Astrocyte of the spinal cord (primary cell): ENCODE results near the gene SLC35F4.

Experiments
- DNase-seq: peaks from one replicate; pipeline ENCODE4 v3.0.0; 2011; ENCODE audit warnings: low read depth, low spot score
- H3K4me3 ChIP-seq: 2 replicates; pipeline ENCODE4 v1.5.1; 2011; ENCODE audit warnings: low read depth, mild to moderate bottlenecking, low read length, moderate library complexity
- in situ Hi-C: cut with HindIII; loops from 2 replicates; pipeline ENCODE4 v1.10.0; 2017; ENCODE audit warnings: low sequenced_read_pairs
- TF ChIP-seq, protein P1 (sequence below): IDR thresholded peaks from 2 replicates; pipeline ENCODE4 v1.5.1; 2012; ENCODE audit warnings: low read depth, mild to moderate bottlenecking, low read length, inconsistent platforms

The SLC35F4 gene

DNA sequence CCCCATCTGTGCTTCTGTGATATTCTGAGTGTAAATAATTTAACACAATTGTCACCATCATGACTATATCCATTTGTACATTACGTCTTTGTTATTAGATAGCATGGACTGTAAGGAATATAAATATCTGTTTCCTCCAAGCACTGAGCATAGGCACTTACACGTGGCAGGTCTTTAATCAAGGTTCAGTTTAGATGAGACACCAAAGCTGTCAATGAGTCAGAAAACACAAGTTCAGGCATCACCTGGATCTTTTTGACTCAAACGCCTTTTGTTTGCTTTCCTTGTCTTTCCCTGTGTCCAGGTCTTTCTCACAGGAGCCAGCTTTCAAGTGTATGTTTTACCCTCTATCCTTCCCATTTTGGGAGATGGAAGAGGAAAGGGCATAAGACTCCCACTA is 209.0 kb downstream of the SLC35F4 start:
- H3K4me3 ChIP-seq, result no peak overlapping the region
- TF ChIP-seq, protein P1, sequence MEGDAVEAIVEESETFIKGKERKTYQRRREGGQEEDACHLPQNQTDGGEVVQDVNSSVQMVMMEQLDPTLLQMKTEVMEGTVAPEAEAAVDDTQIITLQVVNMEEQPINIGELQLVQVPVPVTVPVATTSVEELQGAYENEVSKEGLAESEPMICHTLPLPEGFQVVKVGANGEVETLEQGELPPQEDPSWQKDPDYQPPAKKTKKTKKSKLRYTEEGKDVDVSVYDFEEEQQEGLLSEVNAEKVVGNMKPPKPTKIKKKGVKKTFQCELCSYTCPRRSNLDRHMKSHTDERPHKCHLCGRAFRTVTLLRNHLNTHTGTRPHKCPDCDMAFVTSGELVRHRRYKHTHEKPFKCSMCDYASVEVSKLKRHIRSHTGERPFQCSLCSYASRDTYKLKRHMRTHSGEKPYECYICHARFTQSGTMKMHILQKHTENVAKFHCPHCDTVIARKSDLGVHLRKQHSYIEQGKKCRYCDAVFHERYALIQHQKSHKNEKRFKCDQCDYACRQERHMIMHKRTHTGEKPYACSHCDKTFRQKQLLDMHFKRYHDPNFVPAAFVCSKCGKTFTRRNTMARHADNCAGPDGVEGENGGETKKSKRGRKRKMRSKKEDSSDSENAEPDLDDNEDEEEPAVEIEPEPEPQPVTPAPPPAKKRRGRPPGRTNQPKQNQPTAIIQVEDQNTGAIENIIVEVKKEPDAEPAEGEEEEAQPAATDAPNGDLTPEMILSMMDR, result no peak
- in situ Hi-C loops, result no loop called here
- DNase-seq, result no peak

DNA sequence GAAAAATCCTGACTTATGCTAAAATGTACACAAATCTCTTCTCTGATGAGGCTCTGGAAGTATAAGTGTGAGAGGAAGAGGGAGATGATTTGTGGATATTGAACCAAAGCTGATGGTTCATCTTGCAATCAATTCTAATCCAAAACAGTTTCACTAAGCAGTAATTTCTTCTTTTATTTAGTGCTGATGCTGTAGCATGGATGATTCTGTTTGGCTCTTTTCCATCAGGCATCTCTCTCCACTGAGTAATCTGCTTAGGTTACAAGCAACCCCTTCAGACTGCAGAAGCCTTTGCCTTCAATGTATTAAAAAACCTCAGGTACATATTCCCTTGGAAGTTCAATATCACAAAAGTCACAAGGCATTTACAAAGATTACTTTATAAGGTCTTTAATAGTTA is 213.1 kb downstream of the SLC35F4 start:
- H3K4me3 ChIP-seq, result no peak overlapping the region
- TF ChIP-seq, protein P1, result no peak
- DNase-seq, result no peak
- in situ Hi-C loops, result no loop called here

DNA sequence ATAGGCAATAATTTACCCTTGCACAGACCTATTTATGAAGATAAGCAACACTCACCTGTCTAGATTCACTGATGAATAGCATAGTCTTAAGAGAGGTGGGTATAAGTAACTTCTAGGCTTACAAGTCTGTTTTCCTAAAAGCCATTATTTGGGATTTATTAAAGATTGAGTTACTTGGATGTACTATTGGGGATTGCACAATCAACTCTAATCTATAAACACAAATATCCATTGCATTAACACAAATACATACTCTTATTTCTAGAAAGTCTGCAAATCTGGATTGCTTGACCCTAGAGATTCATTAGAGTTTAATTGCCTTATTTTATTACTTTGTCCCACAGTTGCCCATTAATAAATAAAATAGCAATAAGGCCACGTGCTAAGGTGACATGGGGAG is 224.1 kb downstream of the SLC35F4 start:
- TF ChIP-seq, protein P1, result no peak
- no peak overlapping the region for H3K4me3 ChIP-seq
- DNase-seq, result no peak
- in situ Hi-C loops, result no loop called here

DNA sequence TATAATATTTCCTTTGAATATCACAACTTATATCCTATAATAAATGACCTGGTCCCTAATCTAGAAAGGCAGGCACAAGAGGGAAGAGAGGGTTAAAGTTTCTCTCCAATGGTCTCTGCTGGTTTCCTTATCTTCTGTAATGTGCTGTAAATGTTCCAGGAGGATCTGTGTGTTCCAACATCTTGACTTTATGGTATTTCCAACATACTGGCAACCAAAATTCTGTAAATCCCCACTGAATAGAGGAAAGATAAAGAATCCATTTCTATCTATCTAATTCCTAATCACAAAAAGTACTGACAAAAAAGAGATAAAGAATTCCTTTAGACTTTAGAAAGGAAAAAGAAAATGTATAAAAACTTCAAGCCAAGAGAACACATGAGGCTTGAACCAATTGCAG is 225.9 kb downstream of the SLC35F4 start:
- DNase-seq, result no peak
- H3K4me3 ChIP-seq, result no peak overlapping the region
- in situ Hi-C loops, result no loop called here
- TF ChIP-seq, protein P1, result no peak

DNA sequence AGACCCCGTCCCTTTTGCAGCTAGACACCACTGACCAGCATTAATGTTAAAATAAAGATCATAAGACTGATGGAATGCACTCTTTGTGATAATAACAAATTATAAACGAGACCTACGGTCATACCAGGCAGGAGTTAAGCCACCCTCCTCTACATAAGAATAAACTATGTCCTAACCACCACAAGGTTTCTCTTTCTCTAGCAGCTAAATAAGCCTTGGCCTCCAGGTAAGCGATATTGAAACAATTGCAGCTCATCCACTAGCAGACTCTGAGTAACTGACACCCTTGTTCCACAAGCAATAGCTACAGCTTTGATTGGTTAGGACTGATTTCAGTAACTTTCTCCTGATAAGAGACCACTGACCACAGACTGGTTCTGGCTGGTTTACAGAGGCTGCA is 228.0 kb downstream of the SLC35F4 start:
- DNase-seq, result no peak
- H3K4me3 ChIP-seq, result no peak overlapping the region
- in situ Hi-C loops, result no loop called here
- TF ChIP-seq, protein P1, result no peak

DNA sequence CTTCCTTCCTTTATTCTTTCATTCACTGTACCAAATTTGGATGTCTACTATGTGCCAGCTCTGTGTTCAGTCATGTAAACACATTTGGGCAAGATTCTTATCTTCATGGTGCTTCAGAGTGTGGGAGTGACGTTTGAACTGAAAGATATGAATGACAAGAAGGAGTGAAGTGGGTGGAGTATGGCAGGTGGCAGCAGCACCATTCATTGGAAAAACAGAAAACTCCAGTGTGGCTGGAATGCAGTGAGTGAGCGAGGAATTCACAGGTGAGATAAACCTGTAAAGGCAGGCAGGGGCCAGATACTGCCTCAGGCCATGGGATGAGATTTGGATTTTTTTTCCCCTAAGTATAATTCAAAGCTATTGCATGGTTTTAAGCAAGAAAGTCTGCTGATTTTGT is 231.6 kb downstream of the SLC35F4 start:
- in situ Hi-C loops, result no loop called here
- DNase-seq, result no peak
- TF ChIP-seq, protein P1, result no peak
- H3K4me3 ChIP-seq, result no peak overlapping the region

DNA sequence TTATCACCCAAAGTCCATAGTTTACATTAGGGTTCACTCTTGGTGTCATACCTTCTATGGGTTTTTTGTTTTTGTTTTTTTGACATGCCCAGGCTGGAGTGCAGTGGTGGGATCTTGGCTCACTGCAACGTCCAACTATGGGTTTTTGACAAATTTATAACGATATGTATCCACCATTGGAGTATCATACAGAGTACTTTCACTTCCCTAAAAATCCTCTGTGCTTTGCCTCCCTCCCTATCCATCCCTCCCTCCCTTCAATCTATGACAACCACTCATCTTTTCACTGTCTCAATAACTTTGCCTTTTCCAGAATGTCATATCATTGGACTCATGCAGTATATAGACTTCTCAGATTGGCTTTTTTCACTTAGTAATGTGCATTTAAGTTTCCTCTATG is 233.2 kb downstream of the SLC35F4 start:
- no peak for DNase-seq
- TF ChIP-seq, protein P1, result no peak
- H3K4me3 ChIP-seq, result no peak overlapping the region
- in situ Hi-C loops, result no loop called here
